Spleen (tissue), 11 donors: ENCODE results near the gene ACOX3. TPM values are rescaled to one million over a fixed set of nuclear protein-coding genes. Genes with fewer than 3 reads are reported as not detected.
"Not testable (repeated sequence)": the region's sequence is repeated elsewhere in the genome, so short reads cannot be mapped to it uniquely, and the experiment has no call there.

Experiments used
- DNase-seq: peaks from one replicate; pipeline ENCODE4 v3.0.0-alpha.2; 2020
- H3K27ac ChIP-seq, 8 donors: fragments of 200-600 bp; sonication (generic) in 7 of 8; 1 replicate in 4 of 8; 2 replicates in 4 of 8; pipeline versions ENCODE4 v1.5.0 to v1.8.0; 2016 to 2021; ENCODE audit warnings: inconsistent platforms in 4 of 8, mild to moderate bottlenecking in 4 of 8, moderate library complexity in 1 of 8
- H3K27me3 ChIP-seq, 7 donors: fragments of 200-600 bp; sonication (generic) in 6 of 7; replicated peaks in 1 of 7; 1 replicate in 4 of 7; 2 replicates in 3 of 7; pipeline versions ENCODE4 v1.5.0 to v1.8.0; 2016 to 2021; ENCODE audit warnings: inconsistent platforms in 3 of 7, mild to moderate bottlenecking in 1 of 7
- H3K36me3 ChIP-seq, 6 donors: fragments of 200-600 bp; sonication (generic) in 5 of 6; 1 replicate in 4 of 6; 2 replicates in 2 of 6; pipeline versions ENCODE4 v1.5.0 to v1.8.0; 2016 to 2021; ENCODE audit warnings: inconsistent platforms in 2 of 6
- H3K4me1 ChIP-seq, 6 donors: fragments of 200-600 bp; sonication (generic) in 5 of 6; 1 replicate in 3 of 6; 2 replicates in 3 of 6; pipeline versions ENCODE4 v1.5.0 to v1.8.0; 2016 to 2021; ENCODE audit warnings: inconsistent platforms in 3 of 6
- H3K4me3 ChIP-seq, 8 donors: fragments of 200-600 bp; sonication (generic) in 7 of 8; 1 replicate in 4 of 8; 2 replicates in 4 of 8; pipeline versions ENCODE4 v1.5.0 to v1.8.0; 2016 to 2021; ENCODE audit warnings: inconsistent platforms in 4 of 8, mild to moderate bottlenecking in 4 of 8, moderate library complexity in 2 of 8
- H3K9me3 ChIP-seq, 8 donors: fragments of 200-600 bp; sonication (generic) in 7 of 8; 1 replicate in 4 of 8; 2 replicates in 4 of 8; pipeline versions ENCODE4 v1.5.0 to v1.8.0; 2016 to 2021; ENCODE audit warnings: inconsistent platforms in 4 of 8
- POLR2A ChIP-seq, 3 donors: fragments of 450-650 bp; IDR thresholded peaks; one replicate each; pipeline ENCODE4 v1.5.1; 2017; ENCODE audit warnings: antibody characterized with exemption in 3 of 3, mild to moderate bottlenecking in 1 of 3
- POLR2AphosphoS5 ChIP-seq, 3 donors: sonication (generic); formaldehyde crosslinking; IDR thresholded peaks; one replicate each; pipeline ENCODE4 v1.5.1; 2017; ENCODE audit warnings: antibody characterized with exemption in 3 of 3
- WGBS, 5 donors: extraction: QIAGEN DNeasy Blood & Tissue Kit in 3 of 5; methylation state at CpG; one replicate each; pipeline versions ENCODE4 v1.1.5 to v1.1.7; 2013 to 2018; 5-methylcytosine and 5-hydroxymethylcytosine counted together
- intact Hi-C: fragments of 100-400 bp; cut with DNase I; formaldehyde crosslinking; loops from one replicate; pipeline ENCODE4 v1.15.0; 2023; ENCODE audit warnings: low total_unique reads
- polyA plus RNA-seq, 3 donors: library from polyadenylated mRNA; stranded (reverse); fragments of 200-250 nt; gene quantifications; one replicate each; pipeline ENCODE4 v1.2.1, GENCODE V29; 2013
- total RNA-seq, 7 donors: library from RNA; depleted of rRNA in 3 of 7; stranded (reverse); fragments of >200 nt in 3 of 7; fragmentation: NEBNext Ultra II Directional in 4 of 7; extraction: Animal tissue kit (Norgen Biotek cat#: 25700) in 4 of 7; gene quantifications; one replicate each; pipeline versions ENCODE4 v1.1.0 to v1.2.1, GENCODE V29; 2016 to 2021
- TF ChIP-seq, protein P1 (sequence below), 11 experiments: fragments of 200-600 bp in 7 of 11; fragments of 450-650 bp in 4 of 11; sonication (generic) in 4 of 11; IDR thresholded peaks in 8 of 11; conservative IDR thresholded peaks in 3 of 11; 1 replicate in 7 of 11; 2 replicates in 4 of 11; pipeline versions ENCODE4 v1.4.0 to v1.8.0; 2016 to 2021; ENCODE audit warnings: antibody characterized with exemption in 11 of 11, inconsistent platforms in 4 of 11, mild to moderate bottlenecking in 1 of 11
- donor health status: healthy with polysubstance abuse.
- donor health status: DM: no; HTN: no; CAD: no; lungs with moderate emphysema.
- donor health status: DM: no; HTN: no; CAD: no.
- donor health status: Bipolar disorder and iron deficiency.
- donor health status: healthy.
- donor health status: DM: no; HTN: no; CAD: no.
- donor health status: DM: yes; HTN: yes; CAD: no.

Gene ACOX3
- total and polyA plus RNA-seq, 10 donors, result 11.3 to 26.5 (median 19.7) TPM

DNA sequence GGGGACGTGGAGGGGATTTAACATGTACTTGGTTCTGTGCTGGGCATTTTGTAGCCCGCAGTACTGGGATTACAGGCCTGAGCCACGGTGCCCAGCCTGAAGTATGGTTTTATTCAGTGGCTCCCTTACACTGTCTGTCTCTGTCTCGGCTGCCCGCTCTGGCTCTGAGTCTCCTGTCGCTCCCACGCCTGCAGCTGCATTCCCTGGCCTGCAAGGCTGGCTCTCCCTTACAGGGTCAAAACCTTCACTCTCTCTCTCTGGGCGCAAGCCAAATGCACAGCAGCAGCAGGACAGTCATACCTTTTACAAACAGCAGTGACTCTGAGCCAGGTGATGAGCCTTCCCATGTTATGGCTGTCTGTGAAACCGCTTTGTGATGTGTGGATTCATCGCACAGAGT, 98.8 kb downstream of the ACOX3 start:
- H3K4me3 ChIP-seq, result no peak overlapping the region
- peaks cover 0 to 22% (median 0%) of the 10 kb centered on the region in 7 donors for H3K27me3 ChIP-seq
- peak overlapping the region in 5 of 8 donors; percentile 54 to 65 (median 59) for H3K27ac ChIP-seq
- no peak for TF ChIP-seq POLR2A (IDR thresholded peaks at IDR 0.05)
- TF ChIP-seq POLR2AphosphoS5 (IDR thresholded peaks at IDR 0.05), result peak in 2 of 3 donors; percentile 60 to 68
- H3K4me1 ChIP-seq, result peaks cover 0 to 12% (median 0%) of the 10 kb centered on the region in 6 donors
- intact Hi-C loops, result no loop called here
- no peak for DNase-seq
- H3K36me3 ChIP-seq, result no peaks in the 10 kb centered on the region
- H3K9me3 ChIP-seq, result peaks cover 0 to 4% (median 2%) of the 10 kb centered on the region in 8 donors
- 73 to 88% (median 84%) methylated on average over 10 of the region's 10 CpGs for WGBS, 5 donors

DNA sequence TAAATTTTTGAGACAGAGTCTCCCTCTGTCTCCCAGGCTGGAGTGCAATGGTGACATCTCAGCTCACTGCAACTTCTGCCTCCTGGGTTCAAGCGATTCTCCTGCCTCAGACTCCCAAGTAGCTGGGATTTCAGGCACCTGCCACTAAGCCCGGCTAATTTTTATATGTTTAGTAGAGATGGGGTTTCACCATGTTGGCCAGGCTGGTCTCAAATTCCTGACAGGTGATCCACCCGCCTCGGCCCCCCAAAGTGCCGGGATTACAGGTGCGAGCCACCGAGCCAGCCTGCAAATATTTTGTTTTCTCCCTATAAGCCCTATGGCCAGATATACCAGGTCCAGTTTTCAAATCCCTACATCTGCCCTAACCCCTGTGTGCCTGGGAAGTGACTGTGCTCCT, 99.2 kb downstream of the ACOX3 start:
- intact Hi-C loops, DNase-seq, H3K36me3 ChIP-seq, H3K4me3 ChIP-seq, H3K9me3 ChIP-seq: not testable (repeated sequence)
- Histone ChIP-seq H3K4me1 (peaks cover 0 to 12% (median 0%) of the 10 kb centered on the region in 6 donors), H3K27ac (peak overlapping the region in 6 of 8 donors; percentile 22 to 65 (median 58)), H3K27me3 (peaks cover 0 to 18% (median 0%) of the 10 kb centered on the region in 7 donors)
- WGBS, 5 donors, result 77 to 93% (median 88%) methylated on average over 7 of the region's 7 CpGs

DNA sequence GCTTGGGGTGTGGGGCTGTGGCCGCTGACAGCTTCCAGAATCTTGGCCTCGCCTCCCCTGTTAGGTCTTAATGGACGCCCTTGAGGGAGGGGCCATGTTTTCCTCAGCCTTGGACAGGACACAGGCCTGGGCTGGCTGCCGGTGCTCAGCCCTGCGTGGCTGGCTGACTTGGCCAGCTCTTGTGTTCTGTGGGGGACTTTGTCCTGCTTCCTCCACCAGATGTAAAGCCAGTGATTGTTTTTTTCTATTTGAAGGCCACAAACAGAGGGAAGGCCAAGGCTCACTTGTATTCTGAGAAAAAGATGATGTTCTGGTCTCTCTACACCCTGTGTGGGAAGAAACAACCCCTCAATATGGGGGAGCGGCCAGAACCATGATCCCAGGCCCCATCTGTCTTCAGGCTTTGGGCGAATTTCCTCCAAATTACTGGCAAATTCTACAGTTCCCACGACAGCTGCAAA, 99.7 kb downstream of the ACOX3 start:
- H3K27ac ChIP-seq, result peak overlapping the region in 7 of 8 donors; percentile 22 to 65 (median 57)
- TF ChIP-seq POLR2AphosphoS5 (IDR thresholded peaks at IDR 0.05) (peak in 2 of 3 donors; percentile 39 to 50), POLR2A (IDR thresholded peaks at IDR 0.05) (no peak)
- H3K27me3 ChIP-seq, result peaks cover 0 to 14% (median 0%) of the 10 kb centered on the region in 7 donors
- intact Hi-C loops, result no loop called here
- DNase-seq, result no peak
- H3K36me3 ChIP-seq, result no peaks in the 10 kb centered on the region
- no peak overlapping the region for H3K4me3 ChIP-seq
- H3K9me3 ChIP-seq, result peaks cover 0 to 13% (median 7%) of the 10 kb centered on the region in 8 donors
- 61 to 81% (median 71%) methylated on average over 7 to 8 of the region's 8 CpGs for WGBS, 5 donors
- peaks cover 0 to 12% (median 0%) of the 10 kb centered on the region in 6 donors for H3K4me1 ChIP-seq

DNA sequence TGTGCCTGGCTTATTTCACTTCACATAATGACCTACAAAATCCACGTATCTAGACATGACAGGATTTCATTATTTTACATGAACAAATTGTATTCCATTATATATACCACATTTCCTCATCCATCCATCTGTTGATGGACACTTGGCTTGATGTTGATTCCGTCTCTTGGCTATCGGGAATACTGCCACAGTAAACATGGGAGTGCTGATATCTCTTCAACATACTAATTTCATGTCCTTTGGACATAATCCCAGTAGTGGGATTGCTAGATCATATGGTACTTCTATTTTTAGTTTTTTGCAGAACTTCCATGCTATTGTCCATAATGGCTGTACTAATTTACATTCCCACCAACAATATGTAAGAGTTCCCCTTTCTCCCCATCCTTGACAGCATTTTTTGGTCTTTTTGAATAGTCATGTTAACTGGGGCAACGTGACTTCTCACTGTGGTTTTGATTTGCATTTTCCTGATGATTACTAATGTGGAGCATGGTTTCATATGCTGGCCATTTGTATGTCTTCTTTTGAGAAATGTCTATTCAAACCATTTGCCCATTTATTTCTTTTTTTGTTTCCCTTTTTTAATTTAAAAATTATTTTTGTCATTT, 102.1 kb downstream of the ACOX3 start:
- 67 to 76% (median 72%) methylated on average over 4 of the region's 4 CpGs for WGBS, 5 donors
- no peak overlapping the region for H3K4me3 ChIP-seq
- H3K9me3 ChIP-seq, result peaks cover 0 to 24% (median 11%) of the 10 kb centered on the region in 8 donors
- intact Hi-C loops, result no loop called here
- H3K4me1 ChIP-seq, result no peaks in the 10 kb centered on the region
- no peaks in the 10 kb centered on the region for H3K36me3 ChIP-seq
- peaks cover 0 to 10% (median 0%) of the 10 kb centered on the region in 7 donors for H3K27me3 ChIP-seq
- TF ChIP-seq POLR2AphosphoS5 (IDR thresholded peaks at IDR 0.05) (no peak), POLR2A (IDR thresholded peaks at IDR 0.05) (no peak)
- TF ChIP-seq, protein P1, sequence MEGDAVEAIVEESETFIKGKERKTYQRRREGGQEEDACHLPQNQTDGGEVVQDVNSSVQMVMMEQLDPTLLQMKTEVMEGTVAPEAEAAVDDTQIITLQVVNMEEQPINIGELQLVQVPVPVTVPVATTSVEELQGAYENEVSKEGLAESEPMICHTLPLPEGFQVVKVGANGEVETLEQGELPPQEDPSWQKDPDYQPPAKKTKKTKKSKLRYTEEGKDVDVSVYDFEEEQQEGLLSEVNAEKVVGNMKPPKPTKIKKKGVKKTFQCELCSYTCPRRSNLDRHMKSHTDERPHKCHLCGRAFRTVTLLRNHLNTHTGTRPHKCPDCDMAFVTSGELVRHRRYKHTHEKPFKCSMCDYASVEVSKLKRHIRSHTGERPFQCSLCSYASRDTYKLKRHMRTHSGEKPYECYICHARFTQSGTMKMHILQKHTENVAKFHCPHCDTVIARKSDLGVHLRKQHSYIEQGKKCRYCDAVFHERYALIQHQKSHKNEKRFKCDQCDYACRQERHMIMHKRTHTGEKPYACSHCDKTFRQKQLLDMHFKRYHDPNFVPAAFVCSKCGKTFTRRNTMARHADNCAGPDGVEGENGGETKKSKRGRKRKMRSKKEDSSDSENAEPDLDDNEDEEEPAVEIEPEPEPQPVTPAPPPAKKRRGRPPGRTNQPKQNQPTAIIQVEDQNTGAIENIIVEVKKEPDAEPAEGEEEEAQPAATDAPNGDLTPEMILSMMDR (IDR thresholded peaks at IDR 0.05 in 8 of 11, conservative IDR thresholded peaks at IDR 0.05 in 3 of 11), result no peak
- DNase-seq, result no peak
- H3K27ac ChIP-seq, result no peak overlapping the region

DNA sequence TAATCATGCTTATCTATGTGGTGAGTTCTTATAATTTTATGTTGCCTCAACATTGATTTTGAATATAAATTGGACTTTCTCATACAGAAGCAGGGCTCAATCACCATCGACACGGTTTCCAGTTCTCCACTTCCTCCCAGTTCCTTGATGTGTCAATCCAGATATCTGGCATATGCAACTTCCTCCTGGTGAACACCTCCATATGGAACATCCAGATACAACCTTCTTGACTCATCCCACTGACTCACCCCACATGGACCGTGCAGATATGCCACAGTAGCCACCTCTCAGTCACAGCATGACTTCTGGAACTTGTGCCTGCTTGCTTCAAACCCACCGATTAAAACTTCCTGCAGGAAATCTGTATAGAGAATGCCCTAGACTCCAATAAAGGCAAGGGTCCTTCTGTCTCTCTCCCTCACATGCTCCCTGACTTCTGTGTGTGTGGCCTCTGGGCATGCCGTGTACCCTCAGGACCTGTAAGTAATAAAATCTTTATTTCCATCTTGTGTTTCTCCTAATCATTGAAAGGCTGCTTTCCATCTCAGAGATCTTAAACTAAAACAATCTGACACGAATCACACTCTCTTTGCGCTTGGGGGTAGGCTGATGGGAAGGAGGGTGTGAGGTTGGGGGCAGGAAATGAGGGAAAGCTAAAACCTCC, 104.0 kb downstream of the ACOX3 start:
- 70 to 89% (median 74%) methylated on average over 7 of the region's 7 CpGs for WGBS, 5 donors
- peaks cover 0 to 31% (median 11%) of the 10 kb centered on the region in 8 donors for H3K9me3 ChIP-seq
- TF ChIP-seq, protein P1 (IDR thresholded peaks at IDR 0.05 in 8 of 11, conservative IDR thresholded peaks at IDR 0.05 in 3 of 11), result no peak
- no peak overlapping the region for H3K27ac ChIP-seq
- H3K4me1 ChIP-seq, result no peaks in the 10 kb centered on the region
- intact Hi-C loops, result no loop called here
- H3K4me3 ChIP-seq, result no peak overlapping the region
- peaks cover 0 to 10% (median 0%) of the 10 kb centered on the region in 7 donors for H3K27me3 ChIP-seq
- DNase-seq, result no peak
- H3K36me3 ChIP-seq, result no peaks in the 10 kb centered on the region
